Endothelial cell of umbilical vein (primary cell): ENCODE results near the gene FNDC5. TPM values are rescaled to one million over a fixed set of nuclear protein-coding genes. Genes with fewer than 3 reads are reported as not detected.

Source experiments
- BruUV-seq: library from RNA; stranded (reverse); fragments of 400-500 nt; replicated peaks from 2 replicates; lab custom pipeline; 2021; lab: Mats Ljungman, UMichigan
- CTCF ChIA-PET: fragments of 300-600, 350-600 bp; sonication (Branson Sonifier 250); formaldehyde crosslinking; loops from one replicate; lab custom pipeline; 2021; ENCODE audit warnings: antibody characterized with exemption, inconsistent platforms; lab: Charles Lee
- POLR2A ChIA-PET: fragments of 300-600, 350-600 bp; sonication (Branson Sonifier 250); formaldehyde crosslinking; loops from one replicate; lab custom pipeline; 2021; ENCODE audit warnings: antibody characterized with exemption, inconsistent platforms; lab: Charles Lee
- DNase-seq: peaks from one replicate; pipeline ENCODE4 v3.0.0-alpha.2; 2011; ENCODE audit warnings: low read depth, low spot score
- FAIRE-seq: peaks from 2 replicates; lab custom pipeline; 2011; peaks lifted over from hg19 to GRCh38; lab: Jason Lieb, UNC
- H2AFZ ChIP-seq: 2 replicates; pipeline ENCODE4 v1.6.0; 2012; ENCODE audit warnings: low read depth, low read length, control low read depth, inconsistent platforms
- H3K27ac ChIP-seq: 2 replicates; pipeline ENCODE4 v1.5.1; 2011; ENCODE audit warnings: low read depth, mild to moderate bottlenecking, control low read depth, low read length, moderate library complexity; ENCODE audit not compliant: insufficient read depth
- H3K27me3 ChIP-seq, 2 experiments: 2 replicates each; pipeline versions ENCODE4 v1.6.0 to v1.6.1; 2011; ENCODE audit warnings: low read length in 2 of 2, mixed read lengths in 1 of 2; ENCODE audit not compliant: control insufficient read depth in 2 of 2, insufficient read depth in 2 of 2
- H3K36me3 ChIP-seq, 2 experiments: 2 replicates in 1 of 2; 3 replicates in 1 of 2; pipeline ENCODE4 v1.5.1; 2011; ENCODE audit warnings: low read length in 2 of 2, mild to moderate bottlenecking in 1 of 2, moderate library complexity in 1 of 2; ENCODE audit not compliant: control insufficient read depth in 2 of 2, insufficient read depth in 2 of 2; ENCODE audit errors: extremely low read depth in 1 of 2
- H3K4me1 ChIP-seq: 3 replicates; pipeline ENCODE4 v1.5.1; 2011; ENCODE audit warnings: mild to moderate bottlenecking, low read length; ENCODE audit not compliant: control insufficient read depth, insufficient read depth; ENCODE audit errors: extremely low read depth
- H3K4me2 ChIP-seq: 2 replicates; pipeline ENCODE4 v1.6.1; 2011; ENCODE audit warnings: low read length, control low read depth, mixed read lengths; ENCODE audit not compliant: insufficient read depth
- H3K4me3 ChIP-seq, 3 experiments: fragments of 200-600 bp in 1 of 3; sonication (generic), shearing (Covaris generic) in 1 of 3; replicated peaks in 1 of 3; 2 replicates each; pipeline ENCODE4 v1.5.1; 2011 to 2016; ENCODE audit warnings: control low read depth in 3 of 3, low read length in 3 of 3, mild to moderate bottlenecking in 2 of 3, inconsistent platforms in 1 of 3, low read depth in 1 of 3, moderate library complexity in 1 of 3; ENCODE audit not compliant: insufficient read depth in 1 of 3
- H3K79me2 ChIP-seq: 2 replicates; pipeline ENCODE4 v1.6.0; 2012; ENCODE audit warnings: low read length, inconsistent platforms; ENCODE audit not compliant: control insufficient read depth, insufficient read depth
- H3K9ac ChIP-seq: replicated peaks from 2 replicates; pipeline ENCODE3; 2011; ENCODE audit warnings: low read length, control low read depth; ENCODE audit not compliant: insufficient read depth; ENCODE audit errors: extremely low read depth
- H3K9me1 ChIP-seq: replicated peaks from 3 replicates; pipeline ENCODE4 v1.6.0; 2011; ENCODE audit warnings: mild to moderate bottlenecking, low read length; ENCODE audit not compliant: control insufficient read depth, insufficient read depth; ENCODE audit errors: extremely low read depth
- H3K9me3 ChIP-seq: replicated peaks from 2 replicates; pipeline ENCODE4 v1.5.1; 2012; ENCODE audit warnings: low read length, inconsistent platforms; ENCODE audit not compliant: control insufficient read depth, insufficient read depth
- H4K20me1 ChIP-seq: replicated peaks from 2 replicates; pipeline ENCODE3; 2011; ENCODE audit warnings: mild to moderate bottlenecking, low read length; ENCODE audit not compliant: control insufficient read depth, insufficient read depth; ENCODE audit errors: extremely low read depth
- FOS ChIP-seq: IDR thresholded peaks from 2 replicates; pipeline ENCODE4 v1.6.1; 2011; ENCODE audit warnings: mild to moderate bottlenecking, low read length, moderate library complexity, borderline replicate concordance; ENCODE audit not compliant: insufficient read depth
- GATA2 ChIP-seq: IDR thresholded peaks from 2 replicates; pipeline ENCODE4 v1.7.0; 2011; ENCODE audit warnings: low read depth, mild to moderate bottlenecking, moderate library complexity, mixed read lengths, low read length; ENCODE audit not compliant: insufficient read length, insufficient read depth
- POLR2AphosphoS5 ChIP-seq: IDR thresholded peaks from 2 replicates; pipeline ENCODE4 v1.6.1; 2012; ENCODE audit warnings: low read depth, mild to moderate bottlenecking, control low read depth, low read length, moderate library complexity; ENCODE audit not compliant: insufficient read depth
- dilution Hi-C: fragments of 300-500 bp; cut with MboI; formaldehyde crosslinking; loops from one replicate; pipeline ENCODE4 v1.15.0; 2019; ENCODE audit warnings: low sequenced_read_pairs; ENCODE audit not compliant: extremely low pct_ligation_motif_present
- intact Hi-C: fragments of 100-400 bp; cut with micrococcal nuclease; formaldehyde crosslinking; loops from one replicate; pipeline ENCODE4 v1.10.0; 2022
- polyA plus RNA-seq, 4 experiments: library from polyadenylated mRNA; depleted of rRNA in 3 of 4; stranded (reverse) in 3 of 4; unstranded in 1 of 4; fragments of >200 nt; gene quantifications; 2 replicates each; pipeline versions ENCODE4 v1.2.1 to v1.2.3, GENCODE V29; 2011 to 2012; ENCODE audit warnings: missing spikeins in 1 of 4
- total RNA-seq: library from RNA; stranded (reverse); gene quantifications from 2 replicates; pipeline ENCODE4 v1.2.3, GENCODE V29; 2021
- TF ChIP-seq, protein P1 (sequence below): IDR thresholded peaks from 2 replicates; pipeline ENCODE4 v1.6.1; 2011; ENCODE audit not compliant: insufficient read depth, insufficient read length
- TF ChIP-seq, protein P2 (sequence below), 2 donors: IDR thresholded peaks; 1 replicate in 1 of 2; 2 replicates in 1 of 2; pipeline ENCODE4 v1.5.1; 2011; ENCODE audit warnings: low read length in 2 of 2, mild to moderate bottlenecking in 2 of 2, moderate library complexity in 2 of 2, control low read depth in 1 of 2, inconsistent platforms in 1 of 2, low read depth in 1 of 2; ENCODE audit not compliant: insufficient read depth in 1 of 2; ENCODE audit errors: extremely low read depth in 1 of 2

Gene FNDC5
- total and polyA plus RNA-seq, 2 donors (not counting 3 experiments of a cell fraction or from before 2014, with no cell fraction given): 0.14 to 0.64 TPM

DNA sequence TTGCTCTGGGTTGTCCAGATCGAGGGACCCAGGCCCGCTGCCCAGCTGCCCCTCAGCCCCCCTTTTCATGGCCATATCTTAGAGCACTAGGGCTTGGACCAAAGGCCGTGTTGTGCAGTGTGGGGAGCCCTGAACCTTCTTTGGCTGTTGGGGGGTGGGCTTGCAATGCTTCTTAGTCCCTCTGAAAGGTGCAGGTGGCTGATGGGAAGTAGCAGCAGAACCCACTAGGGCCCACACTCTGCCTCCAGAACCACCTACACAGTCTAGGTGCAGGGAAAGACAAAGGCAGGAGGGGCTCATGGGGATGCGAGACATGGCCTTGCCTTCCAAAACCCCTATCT lies 13.3 kb upstream of the FNDC5 start:
- peaks cover 13 to 15% of the 10 kb centered on the region in 2 experiments for H3K27me3 ChIP-seq
- dilution Hi-C loops (no loop called here), intact Hi-C loops (no loop called here)
- no peak overlapping the region for H3K4me2 ChIP-seq
- H3K9me1 ChIP-seq: no peaks in the 10 kb centered on the region
- H2AFZ ChIP-seq: no peak overlapping the region
- no peaks in the 10 kb centered on the region for H4K20me1 ChIP-seq
- DNase-seq (no peak), FAIRE-seq (no peak)
- no peak overlapping the region for H3K4me3 ChIP-seq
- no peaks in the 10 kb centered on the region for H3K79me2 ChIP-seq
- H3K36me3 ChIP-seq: no peaks in the 10 kb centered on the region
- TF ChIP-seq POLR2AphosphoS5: no peak
- TF ChIP-seq GATA2: no peak
- TF ChIP-seq, protein P1, sequence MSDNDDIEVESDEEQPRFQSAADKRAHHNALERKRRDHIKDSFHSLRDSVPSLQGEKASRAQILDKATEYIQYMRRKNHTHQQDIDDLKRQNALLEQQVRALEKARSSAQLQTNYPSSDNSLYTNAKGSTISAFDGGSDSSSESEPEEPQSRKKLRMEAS: no peak
- H3K27ac ChIP-seq: no peak overlapping the region
- BruUV-seq: no TSS peak
- no peak overlapping the region for H3K9ac ChIP-seq
- ChIA-PET CTCF (interaction anchor here (2.0 kb wide), 1 partner anchor 8 kb away, joined by 10 read pairs; no protein-coding TSS in a partner anchor), POLR2A (no interaction called here)
- no peaks in the 10 kb centered on the region for H3K4me1 ChIP-seq
- H3K9me3 ChIP-seq: no peaks in the 10 kb centered on the region

DNA sequence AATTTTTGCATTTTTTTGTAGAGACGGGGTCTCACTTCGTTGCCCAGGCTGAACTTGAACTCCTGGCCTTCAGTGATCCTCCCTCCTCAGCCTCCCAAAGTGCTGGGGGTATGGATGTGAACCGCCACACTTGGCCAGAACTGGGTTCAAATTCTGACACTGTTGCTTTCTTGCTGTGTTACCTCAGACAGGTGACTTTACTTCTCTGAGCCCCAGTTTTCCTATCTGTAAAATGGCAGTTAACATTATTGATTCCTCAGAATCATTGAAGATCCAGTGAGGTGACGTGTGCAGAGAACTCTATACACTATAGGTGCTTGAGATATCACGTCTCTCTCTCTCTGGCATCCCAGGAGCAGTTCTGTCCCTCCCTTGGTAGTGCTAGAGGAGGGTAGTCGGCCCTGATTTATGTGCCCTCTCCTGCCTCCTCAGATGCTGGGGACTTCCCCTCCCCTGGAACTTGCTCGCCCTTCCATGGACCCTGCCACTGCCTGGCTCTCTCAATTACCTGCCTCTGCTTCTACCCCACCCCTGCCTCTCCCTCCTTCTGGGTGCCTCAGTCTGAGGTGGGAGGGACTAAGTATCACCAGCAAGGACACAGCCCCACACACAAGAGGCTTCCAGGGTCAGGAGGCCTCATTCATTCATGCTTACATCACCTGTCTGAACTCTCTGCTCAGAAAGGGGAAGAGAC lies 12.8 kb upstream of the FNDC5 start:
- Histone ChIP-seq H3K4me1 (no peaks in the 10 kb centered on the region), H3K4me2 (no peak overlapping the region), H3K9me3 (no peaks in the 10 kb centered on the region), H3K79me2 (no peaks in the 10 kb centered on the region), H3K4me3 (no peak overlapping the region), H3K27me3 (peaks cover 13 to 15% of the 10 kb centered on the region in 2 experiments), H3K27ac (no peak overlapping the region), H3K36me3 (no peaks in the 10 kb centered on the region), H2AFZ (no peak overlapping the region), H3K9ac (no peak overlapping the region), H3K9me1 (no peaks in the 10 kb centered on the region), H4K20me1 (no peaks in the 10 kb centered on the region)
- intact Hi-C loops: no loop called here
- no peak for TF ChIP-seq POLR2AphosphoS5
- no peak for TF ChIP-seq GATA2
- TF ChIP-seq FOS: no peak
- TF ChIP-seq, protein P2, sequence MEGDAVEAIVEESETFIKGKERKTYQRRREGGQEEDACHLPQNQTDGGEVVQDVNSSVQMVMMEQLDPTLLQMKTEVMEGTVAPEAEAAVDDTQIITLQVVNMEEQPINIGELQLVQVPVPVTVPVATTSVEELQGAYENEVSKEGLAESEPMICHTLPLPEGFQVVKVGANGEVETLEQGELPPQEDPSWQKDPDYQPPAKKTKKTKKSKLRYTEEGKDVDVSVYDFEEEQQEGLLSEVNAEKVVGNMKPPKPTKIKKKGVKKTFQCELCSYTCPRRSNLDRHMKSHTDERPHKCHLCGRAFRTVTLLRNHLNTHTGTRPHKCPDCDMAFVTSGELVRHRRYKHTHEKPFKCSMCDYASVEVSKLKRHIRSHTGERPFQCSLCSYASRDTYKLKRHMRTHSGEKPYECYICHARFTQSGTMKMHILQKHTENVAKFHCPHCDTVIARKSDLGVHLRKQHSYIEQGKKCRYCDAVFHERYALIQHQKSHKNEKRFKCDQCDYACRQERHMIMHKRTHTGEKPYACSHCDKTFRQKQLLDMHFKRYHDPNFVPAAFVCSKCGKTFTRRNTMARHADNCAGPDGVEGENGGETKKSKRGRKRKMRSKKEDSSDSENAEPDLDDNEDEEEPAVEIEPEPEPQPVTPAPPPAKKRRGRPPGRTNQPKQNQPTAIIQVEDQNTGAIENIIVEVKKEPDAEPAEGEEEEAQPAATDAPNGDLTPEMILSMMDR (IDR thresholded peaks at IDR 0.05; ENCODE audit: extremely low read depth in 1 of 2, insufficient read depth in 1 of 2, low read depth in 1 of 2, low read length in 2 of 2): no peak
- ChIA-PET POLR2A (no interaction called here), CTCF (no interaction called here)
- no TSS peak for BruUV-seq
- DNase-seq: no peak
- FAIRE-seq: peak; percentile 53
- dilution Hi-C loops: no loop called here
